ENCODE data around the gene GPR37L1.
"Not testable (repeated sequence)": the region's sequence is repeated elsewhere in the genome, so short reads cannot be mapped to it uniquely, and the experiment has no call there.

GPR37L1 gene

GRCh38 chr1:202161151-202162046 lies 38.7 kb downstream of the GPR37L1 start:
- Mint-ChIP-seq H3K27me3 (peaks cover 1% of the 10 kb centered on the region), H3K9me3 (no peaks in the 10 kb centered on the region), H3K36me3 (ENCODE audit: low read depth) (peaks cover 42% of the 10 kb centered on the region), H3K27ac (peak overlapping the region; percentile 92), H3K4me1 (ENCODE audit: low read depth) (peaks cover 82% of the 10 kb centered on the region), H3K4me3 (peak overlapping the region; percentile 95)
- intact Hi-C loops (cut with micrococcal nuclease) = no loop called here

- Mint-ChIP-seq H3K4me1 (ENCODE audit: low read depth) (peaks cover 76% of the 10 kb centered on the region), H3K27ac (peak overlapping the region; percentile 92), H3K27me3 (peaks cover 1% of the 10 kb centered on the region), H3K9me3 (no peaks in the 10 kb centered on the region), H3K4me3 (no peak overlapping the region), H3K36me3 (ENCODE audit: low read depth) (peaks cover 36% of the 10 kb centered on the region)
- intact Hi-C loops (cut with micrococcal nuclease) = no loop called here
Measured at GRCh38 chr1:202162047-202162417, 39.3 kb downstream of the GPR37L1 start.

GRCh38 chr1:202162418-202163280 lies 39.9 kb downstream of the GPR37L1 start:
- no peaks in the 10 kb centered on the region for H3K9me3 Mint-ChIP-seq
- H3K27me3 Mint-ChIP-seq = peaks cover 7% of the 10 kb centered on the region
- peak overlapping the region; percentile 92 for H3K27ac Mint-ChIP-seq
- intact Hi-C loops (cut with micrococcal nuclease) = no loop called here
- H3K36me3 Mint-ChIP-seq (ENCODE audit: low read depth) = peaks cover 30% of the 10 kb centered on the region
- H3K4me3 Mint-ChIP-seq = no peak overlapping the region
- peaks cover 70% of the 10 kb centered on the region for H3K4me1 Mint-ChIP-seq (ENCODE audit: low read depth)

DNA sequence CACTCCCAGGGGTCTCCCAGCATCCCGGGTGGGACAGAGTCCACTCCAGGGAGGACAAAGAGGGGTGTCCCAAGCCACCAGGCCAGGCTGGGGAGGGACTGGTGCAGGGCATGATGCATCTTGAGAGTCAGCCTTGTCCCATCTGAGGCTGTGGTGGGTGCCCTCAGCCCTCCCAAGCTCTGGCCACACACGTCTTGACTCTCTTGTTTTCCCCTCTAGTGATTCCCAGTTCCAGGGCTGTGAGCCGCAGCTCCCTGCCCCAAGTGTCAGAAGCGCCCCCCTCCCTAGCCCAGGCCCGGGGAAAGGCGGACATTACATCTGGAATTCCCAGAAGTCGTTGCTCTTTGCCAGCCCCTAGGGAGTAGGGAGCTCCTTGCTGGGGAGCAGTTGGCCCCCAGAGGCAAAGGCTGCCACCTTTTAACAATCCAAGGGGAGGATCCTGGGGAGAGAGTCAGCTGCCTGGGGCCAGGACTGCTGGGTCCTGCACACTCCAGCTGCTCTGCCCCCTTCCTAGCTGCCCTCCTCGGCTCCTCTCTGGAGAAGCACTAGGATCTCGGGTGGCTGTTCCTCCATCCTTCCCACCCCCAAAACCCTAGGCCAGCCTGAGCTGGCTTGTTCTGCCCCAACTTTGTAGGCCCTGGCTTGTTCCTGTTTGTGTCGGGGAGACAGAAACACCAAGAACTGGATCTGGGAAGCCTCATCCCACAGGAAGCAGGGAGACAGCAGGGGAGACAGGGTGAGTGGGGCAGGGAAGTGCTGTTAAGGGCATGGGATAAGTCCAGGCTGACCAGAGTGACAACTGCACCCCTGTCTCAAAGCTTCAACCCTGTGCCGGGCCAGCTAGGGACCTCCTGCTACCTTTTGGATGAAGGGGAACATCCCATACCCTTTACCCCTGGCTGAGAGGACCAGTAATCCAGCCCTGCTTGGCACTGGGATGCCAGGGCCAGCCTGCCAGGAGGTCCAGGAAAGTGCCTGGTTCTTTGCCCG lies 40.9 kb downstream of the GPR37L1 start:
- intact Hi-C loops (cut with micrococcal nuclease) = no loop called here
- peaks cover 14% of the 10 kb centered on the region for H3K27me3 Mint-ChIP-seq
- H3K4me1 Mint-ChIP-seq (ENCODE audit: low read depth) = peaks cover 63% of the 10 kb centered on the region
- peak overlapping the region; percentile 92 for H3K27ac Mint-ChIP-seq
- no peak overlapping the region for H3K4me3 Mint-ChIP-seq
- H3K9me3 Mint-ChIP-seq = no peaks in the 10 kb centered on the region
- peaks cover 21% of the 10 kb centered on the region for H3K36me3 Mint-ChIP-seq (ENCODE audit: low read depth)

DNA sequence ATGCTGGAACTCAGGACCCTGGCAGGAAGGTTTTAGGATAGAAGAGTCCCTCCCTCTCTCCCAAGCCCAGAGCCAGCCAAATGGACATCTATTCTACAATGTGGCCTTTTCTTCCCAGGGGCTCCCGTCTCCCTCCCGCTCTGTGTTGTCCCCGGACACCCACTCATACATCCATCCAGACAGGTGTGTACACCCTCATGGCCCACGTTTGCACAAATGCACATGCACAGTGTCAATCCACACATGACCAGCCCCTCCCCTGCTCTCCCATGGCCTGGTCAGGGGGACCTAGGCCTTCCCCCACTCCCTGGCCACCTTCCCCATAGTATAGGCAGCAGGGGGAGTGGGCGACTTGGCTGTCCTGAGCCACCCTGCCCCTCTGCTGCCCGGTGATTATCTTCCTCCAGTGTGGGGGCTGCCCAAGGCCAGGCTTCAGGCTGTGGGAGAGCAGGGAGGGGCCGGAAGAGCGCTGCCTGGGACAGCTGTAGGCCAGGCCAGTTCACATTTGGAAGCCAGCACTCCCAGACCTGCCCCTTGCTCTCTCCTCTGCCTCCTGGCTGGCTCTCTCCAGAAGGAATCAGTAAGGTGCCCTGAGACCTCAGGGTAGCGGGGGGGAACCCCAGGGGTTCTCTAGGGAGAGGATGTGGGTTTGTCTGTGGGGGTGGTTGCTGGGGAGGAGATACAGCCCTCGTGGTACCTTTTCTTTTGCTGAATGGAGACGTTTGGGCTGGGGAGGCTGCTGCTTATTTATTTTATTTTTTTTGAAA lies 41.7 kb downstream of the GPR37L1 start:
- Mint-ChIP-seq H3K27me3 (peaks cover 14% of the 10 kb centered on the region), H3K9me3 (no peaks in the 10 kb centered on the region), H3K4me3 (no peak overlapping the region), H3K27ac (no peak overlapping the region), H3K4me1 (ENCODE audit: low read depth) (peaks cover 54% of the 10 kb centered on the region), H3K36me3 (ENCODE audit: low read depth) (peaks cover 12% of the 10 kb centered on the region)
- intact Hi-C loops (cut with micrococcal nuclease) = no loop called here

- Mint-ChIP-seq H3K36me3 (ENCODE audit: low read depth) (peaks cover 6% of the 10 kb centered on the region), H3K27me3 (peaks cover 14% of the 10 kb centered on the region), H3K4me3 (no peak overlapping the region), H3K4me1 (ENCODE audit: low read depth) (peaks cover 44% of the 10 kb centered on the region), H3K27ac (no peak overlapping the region), H3K9me3 (no peaks in the 10 kb centered on the region)
- intact Hi-C loops (cut with micrococcal nuclease) = no loop called here
Measured at GRCh38 chr1:202165267-202165941, 42.7 kb downstream of the GPR37L1 start.

DNA sequence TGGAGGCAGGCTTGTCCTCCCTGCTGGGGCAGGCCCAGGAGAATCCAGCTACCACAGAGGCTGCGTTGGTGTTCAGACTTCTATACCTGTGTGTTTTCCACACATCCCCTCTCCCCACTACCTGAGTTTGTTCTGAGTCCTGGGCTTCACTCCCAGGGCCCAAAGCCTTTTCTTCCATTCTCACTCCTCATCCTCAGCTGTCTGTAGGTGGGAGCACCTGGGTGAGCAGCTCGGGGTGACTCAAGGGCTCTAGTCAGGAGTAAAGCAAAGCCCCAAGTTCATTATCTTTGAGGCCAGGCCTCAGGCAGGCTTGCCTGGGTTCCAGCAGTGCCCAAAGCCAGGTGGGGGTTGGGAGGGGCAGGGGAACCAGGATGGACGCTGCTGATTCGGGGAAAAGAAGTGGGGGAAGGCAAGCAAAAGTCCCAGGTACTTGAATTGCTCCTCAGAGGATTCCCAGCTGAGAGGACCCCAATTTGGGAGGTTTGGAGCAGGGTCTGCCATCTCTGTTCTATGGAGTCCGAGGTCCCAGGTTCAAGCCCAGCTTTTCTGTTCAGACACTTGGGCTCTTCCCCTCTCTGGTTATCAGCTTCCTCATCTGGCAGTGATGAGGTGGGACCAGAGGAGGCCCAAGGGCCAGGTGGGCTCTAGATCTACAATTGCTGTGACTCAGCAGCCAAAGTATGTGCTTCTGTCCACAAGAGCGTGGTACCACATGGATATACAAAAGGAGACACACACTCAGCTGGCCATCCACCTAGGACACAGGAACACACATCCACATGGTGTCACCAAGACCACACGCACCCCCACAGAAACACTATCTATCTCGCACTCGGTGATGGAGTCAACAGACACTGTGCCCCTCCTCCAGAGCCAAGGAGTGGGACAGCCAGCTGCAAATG lies 43.5 kb downstream of the GPR37L1 start:
- intact Hi-C loops (cut with micrococcal nuclease) = no loop called here
- no peak overlapping the region for H3K4me3 Mint-ChIP-seq
- H3K36me3 Mint-ChIP-seq (ENCODE audit: low read depth) = no peaks in the 10 kb centered on the region
- no peaks in the 10 kb centered on the region for H3K9me3 Mint-ChIP-seq
- H3K27me3 Mint-ChIP-seq = peaks cover 14% of the 10 kb centered on the region
- H3K27ac Mint-ChIP-seq = no peak overlapping the region
- H3K4me1 Mint-ChIP-seq (ENCODE audit: low read depth) = peaks cover 37% of the 10 kb centered on the region

DNA sequence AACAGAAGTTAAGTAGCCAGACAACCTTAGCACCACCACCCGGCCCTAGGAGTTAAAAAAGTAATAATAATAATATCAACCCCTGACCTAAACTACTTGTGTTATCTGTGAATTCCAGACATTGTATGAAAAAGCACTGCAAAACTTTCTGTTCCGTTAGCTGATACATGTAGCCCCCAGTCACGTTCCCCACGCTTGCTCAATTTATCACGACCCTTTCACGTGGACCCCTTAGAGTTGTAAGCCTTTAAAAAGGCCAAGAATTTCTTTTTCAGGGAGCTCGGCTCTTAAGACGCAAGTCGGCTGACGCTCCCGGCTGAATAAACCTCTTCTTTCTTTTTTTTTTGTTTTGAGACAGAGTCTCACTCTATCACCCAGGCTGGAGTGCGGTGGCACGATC lies 44.3 kb downstream of the GPR37L1 start:
- Mint-ChIP-seq H3K4me1 (ENCODE audit: low read depth) (peaks cover 28% of the 10 kb centered on the region), H3K27me3 (peaks cover 14% of the 10 kb centered on the region)
- H3K36me3 Mint-ChIP-seq (ENCODE audit: low read depth); H3K27ac Mint-ChIP-seq; intact Hi-C loops (cut with micrococcal nuclease); H3K4me3 Mint-ChIP-seq; H3K9me3 Mint-ChIP-seq: not testable (repeated sequence)

- intact Hi-C loops (cut with micrococcal nuclease) = no loop called here
- H3K9me3 Mint-ChIP-seq = no peaks in the 10 kb centered on the region
- no peak overlapping the region for H3K4me3 Mint-ChIP-seq
- H3K27me3 Mint-ChIP-seq = peaks cover 14% of the 10 kb centered on the region
- no peak overlapping the region for H3K27ac Mint-ChIP-seq
- peaks cover 20% of the 10 kb centered on the region for H3K4me1 Mint-ChIP-seq (ENCODE audit: low read depth)
- no peaks in the 10 kb centered on the region for H3K36me3 Mint-ChIP-seq (ENCODE audit: low read depth)
Measured at GRCh38 chr1:202167708-202168415, 45.1 kb downstream of the GPR37L1 start.

GRCh38 chr1:202168861-202169260 lies 46.1 kb downstream of the GPR37L1 start:
- intact Hi-C loops (cut with micrococcal nuclease) = no loop called here
- H3K4me1 Mint-ChIP-seq (ENCODE audit: low read depth) = peaks cover 10% of the 10 kb centered on the region
- H3K27ac Mint-ChIP-seq = no peak overlapping the region
- H3K9me3 Mint-ChIP-seq = no peaks in the 10 kb centered on the region
- no peaks in the 10 kb centered on the region for H3K36me3 Mint-ChIP-seq (ENCODE audit: low read depth)
- peaks cover 13% of the 10 kb centered on the region for H3K27me3 Mint-ChIP-seq
- H3K4me3 Mint-ChIP-seq = no peak overlapping the region

DNA sequence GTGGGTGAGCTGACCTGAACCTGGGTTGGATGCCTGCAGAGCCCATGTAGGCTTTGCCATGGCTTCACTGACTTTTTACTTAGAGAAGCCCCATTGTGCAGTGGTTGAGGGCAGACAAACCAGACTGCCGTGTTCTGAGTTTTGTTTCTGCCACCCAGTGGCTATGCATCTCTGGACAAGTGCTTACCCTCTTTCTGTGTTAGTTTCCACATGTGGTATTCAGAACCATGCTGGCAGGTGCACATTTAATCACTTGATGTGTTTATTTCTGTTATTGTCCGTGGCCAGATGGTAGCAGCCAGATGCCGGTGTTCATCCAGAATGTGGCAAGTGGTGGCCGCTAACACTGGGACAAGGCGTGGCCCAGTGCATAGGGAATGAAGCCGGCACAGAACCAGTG lies 48.0 kb downstream of the GPR37L1 start:
- intact Hi-C loops (cut with micrococcal nuclease) = no loop called here
- Mint-ChIP-seq H3K4me1 (ENCODE audit: low read depth) (no peaks in the 10 kb centered on the region), H3K9me3 (no peaks in the 10 kb centered on the region), H3K4me3 (no peak overlapping the region), H3K36me3 (ENCODE audit: low read depth) (no peaks in the 10 kb centered on the region), H3K27ac (no peak overlapping the region), H3K27me3 (peaks cover 13% of the 10 kb centered on the region)

Data from dendritic cell treated with granulocyte-macrophage colony-stimulating factor and Interleukin-4, amounts not matched to agents 40 ng/mL and 50 ng/mL, for 4 days (primary cell).